IMR-90 (cell line): ENCODE measurements around the gene TMEM52B. TPM values are rescaled to one million over a fixed set of nuclear protein-coding genes. Genes with fewer than 3 reads are reported as not detected.

ENCODE experiments used
- ATAC-seq: fragments of 200-7000 bp; cut with Tn5 transposase; 2 replicates; pipeline ENCODE4 v1.9.1; 2020; ENCODE audit warnings: low read depth, mild to moderate bottlenecking, moderate library complexity
- BruUV-seq: library from RNA; stranded (reverse); fragments of 400-500 nt; replicated peaks from 2 replicates; lab custom pipeline; 2021; lab: Mats Ljungman, UMichigan
- CTCF ChIA-PET: fragments of 300-600 bp; formaldehyde crosslinking; extraction: SDS; loops from one replicate; lab custom pipeline; 2021; ENCODE audit warnings: antibody characterized with exemption; lab: Yijun Ruan, JAX
- POLR2A ChIA-PET: fragments of 300-600 bp; sonication (Branson Sonifier 250); formaldehyde crosslinking; loops from one replicate; lab custom pipeline; 2022; ENCODE audit warnings: antibody characterized with exemption; ENCODE audit not compliant: unreplicated experiment; lab: Charles Lee
- DNase-seq: peaks from one replicate; pipeline ENCODE4 v3.0.0; 2013
- H2AFZ ChIP-seq: replicated peaks from 2 replicates; pipeline ENCODE3; 2013; ENCODE audit warnings: low read length, mild to moderate bottlenecking; ENCODE audit not compliant: poor library complexity
- H2AK5ac ChIP-seq: 2 replicates; pipeline ENCODE4 v1.6.1; 2013; ENCODE audit warnings: low read depth, low read length, inconsistent platforms
- H2AK9ac ChIP-seq: replicated peaks from 2 replicates; pipeline ENCODE3; 2013; ENCODE audit warnings: mild to moderate bottlenecking, low read depth, low read length, moderate library complexity; ENCODE audit not compliant: poor library complexity
- H2BK120ac ChIP-seq: 2 replicates; pipeline ENCODE4 v1.6.1; 2013; ENCODE audit warnings: low read depth, low read length, inconsistent platforms
- H2BK15ac ChIP-seq: 3 replicates; pipeline ENCODE4 v1.6.1; 2013; ENCODE audit warnings: low read depth, low read length, inconsistent platforms
- H2BK20ac ChIP-seq: 2 replicates; pipeline ENCODE4 v1.6.1; 2013; ENCODE audit warnings: low read depth, mild to moderate bottlenecking, inconsistent platforms, low read length, moderate library complexity
- H2BK5ac ChIP-seq: 2 replicates; pipeline ENCODE4 v1.6.1; 2013; ENCODE audit warnings: mild to moderate bottlenecking, low read depth, low read length, inconsistent platforms; ENCODE audit not compliant: poor library complexity, severe bottlenecking
- H3K14ac ChIP-seq: replicated peaks from 2 replicates; pipeline ENCODE4 v1.6.1; 2013; ENCODE audit warnings: low read depth, low read length, inconsistent platforms
- H3K18ac ChIP-seq: 2 replicates; pipeline ENCODE4 v1.6.1; 2013; ENCODE audit warnings: low read depth, low read length, control low read depth
- H3K23ac ChIP-seq: 2 replicates; pipeline ENCODE4 v1.6.1; 2013; ENCODE audit warnings: low read depth, low read length, inconsistent platforms
- H3K27ac ChIP-seq: 2 replicates; pipeline ENCODE4 v1.5.1; 2013; ENCODE audit warnings: mild to moderate bottlenecking, control low read depth, low read length; ENCODE audit not compliant: insufficient read depth
- H3K27me3 ChIP-seq: 2 replicates; pipeline ENCODE4 v1.6.1; 2013; ENCODE audit warnings: low read length; ENCODE audit not compliant: control insufficient read depth, insufficient read depth
- H3K36me3 ChIP-seq: 2 replicates; pipeline ENCODE4 v1.6.1; 2013; ENCODE audit warnings: low read length, mixed read lengths; ENCODE audit not compliant: control insufficient read depth, insufficient read depth
- H3K4ac ChIP-seq: 2 replicates; pipeline ENCODE4 v1.6.1; 2013; ENCODE audit warnings: low read depth, low read length, inconsistent platforms
- H3K4me1 ChIP-seq: 2 replicates; pipeline ENCODE4 v1.6.1; 2013; ENCODE audit warnings: low read length, mixed read lengths; ENCODE audit not compliant: control insufficient read depth, insufficient read depth
- H3K4me2 ChIP-seq: 2 replicates; pipeline ENCODE4 v1.6.1; 2013; ENCODE audit warnings: low read depth, mild to moderate bottlenecking, control low read depth, low read length, moderate library complexity
- H3K4me3 ChIP-seq: 2 replicates; pipeline ENCODE4 v1.5.1; 2013; ENCODE audit warnings: low read depth, mild to moderate bottlenecking, control low read depth, low read length, moderate library complexity; ENCODE audit not compliant: insufficient read depth
- H3K56ac ChIP-seq: 2 replicates; pipeline ENCODE4 v1.6.1; 2013; ENCODE audit warnings: low read length, inconsistent platforms; ENCODE audit not compliant: insufficient read depth; ENCODE audit errors: extremely low read depth
- H3K79me1 ChIP-seq, 2 experiments: 2 replicates each; pipeline ENCODE4 v1.6.1; 2013; ENCODE audit warnings: low read length in 2 of 2, inconsistent platforms in 1 of 2, low read depth in 1 of 2
- H3K9ac ChIP-seq: 2 replicates; pipeline ENCODE4 v1.6.1; 2013; ENCODE audit warnings: low read depth, low read length, control low read depth
- H3K9me1 ChIP-seq: 2 replicates; pipeline ENCODE4 v1.6.1; 2013; ENCODE audit warnings: low read length, inconsistent platforms; ENCODE audit not compliant: insufficient read depth
- H3K9me3 ChIP-seq: 2 replicates; pipeline ENCODE4 v1.6.1; 2013; ENCODE audit warnings: low read length; ENCODE audit not compliant: control insufficient read depth, insufficient read depth
- H4K20me1 ChIP-seq: 2 replicates; pipeline ENCODE4 v1.6.1; 2013; ENCODE audit warnings: low read length, inconsistent platforms; ENCODE audit not compliant: insufficient read depth
- H4K5ac ChIP-seq: 2 replicates; pipeline ENCODE4 v1.6.1; 2013; ENCODE audit warnings: mild to moderate bottlenecking, low read depth, low read length, control low read depth
- H4K8ac ChIP-seq, 2 experiments: 2 replicates each; pipeline ENCODE4 v1.6.1; 2013; ENCODE audit warnings: low read depth in 2 of 2, low read length in 2 of 2, control low read depth in 1 of 2, inconsistent platforms in 1 of 2
- H4K91ac ChIP-seq: 2 replicates; pipeline ENCODE4 v1.6.1; 2013; ENCODE audit warnings: low read depth, low read length, inconsistent platforms; ENCODE audit not compliant: insufficient read depth
- BHLHE40 ChIP-seq: fragments of 150-350 bp; IDR thresholded peaks from 2 replicates; pipeline ENCODE4 v1.6.1; 2016; ENCODE audit warnings: mild to moderate bottlenecking, low read depth, low read length
- CEBPB ChIP-seq: IDR thresholded peaks from 2 replicates; pipeline ENCODE4 v1.6.1; 2012; ENCODE audit warnings: low read depth, low read length, improper control_type of control experiment
- CHD1 ChIP-seq: IDR thresholded peaks from 2 replicates; pipeline ENCODE4 v1.6.1; 2012; ENCODE audit warnings: low read depth, low read length, improper control_type of control experiment
- FOS ChIP-seq: fragments of 150-350 bp; IDR thresholded peaks from 2 replicates; pipeline ENCODE4 v1.6.1; 2016; ENCODE audit warnings: low read depth, low read length
- MAFK ChIP-seq: IDR thresholded peaks from 2 replicates; pipeline ENCODE4 v1.6.1; 2012; ENCODE audit warnings: low read depth, low read length, improper control_type of control experiment
- MAZ ChIP-seq: IDR thresholded peaks from 2 replicates; pipeline ENCODE4 v1.6.1; 2012; ENCODE audit warnings: low read depth, mild to moderate bottlenecking, low read length, improper control_type of control experiment, moderate library complexity, borderline replicate concordance
- MXI1 ChIP-seq: IDR thresholded peaks from 2 replicates; pipeline ENCODE4 v1.6.1; 2012; ENCODE audit warnings: low read depth, mild to moderate bottlenecking, low read length, moderate library complexity, borderline replicate concordance
- NFE2L2 ChIP-seq: fragments of 150-350 bp; IDR thresholded peaks from 2 replicates; pipeline ENCODE4 v1.6.1; 2016; ENCODE audit warnings: low read depth, mild to moderate bottlenecking, low read length
- POLR2A ChIP-seq: IDR thresholded peaks from 2 replicates; pipeline ENCODE4 v1.6.1; 2012; ENCODE audit warnings: mild to moderate bottlenecking, low read depth, low read length
- RAD21 ChIP-seq: IDR thresholded peaks from 2 replicates; pipeline ENCODE4 v1.6.1; 2012; ENCODE audit warnings: low read length, improper control_type of control experiment
- RCOR1 ChIP-seq: IDR thresholded peaks from 2 replicates; pipeline ENCODE4 v1.6.1; 2012; ENCODE audit warnings: mild to moderate bottlenecking, low read length, improper control_type of control experiment; ENCODE audit not compliant: insufficient replicate concordance
- RFX5 ChIP-seq: IDR thresholded peaks from 2 replicates; pipeline ENCODE4 v1.8.0; 2012; ENCODE audit warnings: low read depth, mild to moderate bottlenecking, low read length, moderate library complexity
- SMC3 ChIP-seq: fragments of 150-350 bp; IDR thresholded peaks from 2 replicates; pipeline ENCODE4 v1.6.1; 2016; ENCODE audit warnings: low read depth, mild to moderate bottlenecking, antibody characterized with exemption, low read length, moderate library complexity
- WGBS, 2 experiments: methylation state at CpG; one replicate each; pipeline versions ENCODE4 v1.1.5 to v1.1.7; 2013; ENCODE audit warnings: missing lambda C conversion rate in 2 of 2; ENCODE audit not compliant: insufficient read length in 1 of 2; ENCODE audit errors: extremely low coverage in 2 of 2; 5-methylcytosine and 5-hydroxymethylcytosine counted together
- dilution Hi-C: fragments of 300-500 bp; cut with HindIII; formaldehyde crosslinking; loops from one replicate; pipeline ENCODE4 v1.14.3; 2018; ENCODE audit warnings: low sequenced_read_pairs; ENCODE audit not compliant: unreplicated experiment
- in situ Hi-C: fragments of 300-500 bp; cut with MboI; formaldehyde crosslinking; loops from 3 replicates; pipeline ENCODE4 v1.14.3; 2019; ENCODE audit warnings: low sequenced_read_pairs, inconsistent platforms, mixed read lengths
- intact Hi-C: fragments of 100-400 bp; cut with micrococcal nuclease; formaldehyde crosslinking; loops from 2 replicates; pipeline ENCODE4 v1.10.0; 2022
- polyA plus RNA-seq, 3 experiments: library from polyadenylated mRNA; depleted of rRNA; stranded (reverse); fragments of >200 nt; gene quantifications; 2 replicates each; pipeline ENCODE4 v1.2.3, GENCODE V29; 2012; ENCODE audit warnings: low replicate concordance in 1 of 3
- total RNA-seq: library from RNA; depleted of rRNA; stranded (reverse); fragments of >200 nt; gene quantifications from 2 replicates; pipeline ENCODE4 v1.2.3, GENCODE V29; 2012
- TF ChIP-seq, protein P1 (sequence below): fragments of 150-350 bp; IDR thresholded peaks from 2 replicates; pipeline ENCODE4 v1.6.1; 2016; ENCODE audit warnings: low read depth, mild to moderate bottlenecking, low read length, moderate library complexity, borderline replicate concordance
- TF ChIP-seq, protein P2 (sequence below): conservative IDR thresholded peaks from 2 replicates; pipeline ENCODE4 v1.5.1; 2012; ENCODE audit warnings: mild to moderate bottlenecking, low read depth, low read length, improper control_type of control experiment
- TF ChIP-seq, protein P3 (sequence below): fragments of 150-350 bp; IDR thresholded peaks from 2 replicates; pipeline ENCODE4 v1.6.1; 2017; ENCODE audit warnings: mild to moderate bottlenecking, antibody characterized with exemption, low read length, low read depth

The TMEM52B gene
- total and polyA plus RNA-seq, 2 of the 4 experiments (the other 2 are of a cell fraction), result 2.0 to 3.6 TPM

DNA sequence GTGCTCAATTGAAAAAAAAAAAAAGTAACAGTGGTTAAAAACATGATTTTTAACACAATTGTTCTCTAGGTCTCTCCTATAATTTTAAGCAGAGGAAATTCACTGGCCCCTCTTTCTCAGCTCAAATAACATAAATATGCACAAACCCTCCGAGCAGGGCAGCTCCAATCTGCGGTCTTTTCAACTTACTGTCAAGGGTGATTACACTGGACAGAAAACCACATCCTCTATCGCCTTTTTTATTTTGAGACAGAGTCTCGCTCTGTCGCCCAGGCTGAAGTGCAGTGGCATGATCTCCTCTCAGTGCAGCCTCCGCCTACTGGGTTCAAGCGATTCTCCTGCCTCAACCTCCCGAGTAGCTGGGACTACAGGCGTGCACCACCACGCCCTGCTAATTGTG, 17.4 kb downstream of the TMEM52B start:
- peaks cover 3% of the 10 kb centered on the region for H3K9me1 ChIP-seq
- H4K8ac ChIP-seq, result no peak overlapping the region
- no peaks in the 10 kb centered on the region for H3K27me3 ChIP-seq
- H2BK5ac ChIP-seq, result no peak overlapping the region
- CTCF ChIA-PET, result interaction anchor here (0.7 kb wide), 1 partner anchor 71 kb away, joined by 3 read pairs; no protein-coding TSS in a partner anchor
- no peaks in the 10 kb centered on the region for H3K36me3 ChIP-seq
- no peak overlapping the region for H2AK5ac ChIP-seq
- H3K9ac ChIP-seq, result no peak overlapping the region
- no peak for DNase-seq
- intact Hi-C loops, result no loop called here
- no peak overlapping the region for H4K5ac ChIP-seq
- in situ Hi-C loops, result no loop called here
- no peaks in the 10 kb centered on the region for H4K20me1 ChIP-seq
- no peak overlapping the region for H3K27ac ChIP-seq
- H3K23ac ChIP-seq, result no peak overlapping the region
- H3K4ac ChIP-seq, result no peak overlapping the region
- WGBS, 2 experiments, result 90% methylated on average over 2 of the region's 10 CpGs; no CpG with 5 or more reads in 1 of the 2 experiments
- H3K14ac ChIP-seq, result no peak overlapping the region
- POLR2A ChIA-PET, result no interaction called here
- TF ChIP-seq RAD21 (no peak), MAFK (no peak), NFE2L2 (no peak), FOS (no peak), SMC3 (no peak), BHLHE40 (no peak), CEBPB (no peak), MAZ (no peak), CHD1 (no peak), RCOR1 (no peak), MXI1 (no peak), RFX5 (no peak), POLR2A (no peak)
- TF ChIP-seq, protein P1, sequence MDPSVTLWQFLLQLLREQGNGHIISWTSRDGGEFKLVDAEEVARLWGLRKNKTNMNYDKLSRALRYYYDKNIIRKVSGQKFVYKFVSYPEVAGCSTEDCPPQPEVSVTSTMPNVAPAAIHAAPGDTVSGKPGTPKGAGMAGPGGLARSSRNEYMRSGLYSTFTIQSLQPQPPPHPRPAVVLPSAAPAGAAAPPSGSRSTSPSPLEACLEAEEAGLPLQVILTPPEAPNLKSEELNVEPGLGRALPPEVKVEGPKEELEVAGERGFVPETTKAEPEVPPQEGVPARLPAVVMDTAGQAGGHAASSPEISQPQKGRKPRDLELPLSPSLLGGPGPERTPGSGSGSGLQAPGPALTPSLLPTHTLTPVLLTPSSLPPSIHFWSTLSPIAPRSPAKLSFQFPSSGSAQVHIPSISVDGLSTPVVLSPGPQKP, result no peak
- TF ChIP-seq, protein P2, sequence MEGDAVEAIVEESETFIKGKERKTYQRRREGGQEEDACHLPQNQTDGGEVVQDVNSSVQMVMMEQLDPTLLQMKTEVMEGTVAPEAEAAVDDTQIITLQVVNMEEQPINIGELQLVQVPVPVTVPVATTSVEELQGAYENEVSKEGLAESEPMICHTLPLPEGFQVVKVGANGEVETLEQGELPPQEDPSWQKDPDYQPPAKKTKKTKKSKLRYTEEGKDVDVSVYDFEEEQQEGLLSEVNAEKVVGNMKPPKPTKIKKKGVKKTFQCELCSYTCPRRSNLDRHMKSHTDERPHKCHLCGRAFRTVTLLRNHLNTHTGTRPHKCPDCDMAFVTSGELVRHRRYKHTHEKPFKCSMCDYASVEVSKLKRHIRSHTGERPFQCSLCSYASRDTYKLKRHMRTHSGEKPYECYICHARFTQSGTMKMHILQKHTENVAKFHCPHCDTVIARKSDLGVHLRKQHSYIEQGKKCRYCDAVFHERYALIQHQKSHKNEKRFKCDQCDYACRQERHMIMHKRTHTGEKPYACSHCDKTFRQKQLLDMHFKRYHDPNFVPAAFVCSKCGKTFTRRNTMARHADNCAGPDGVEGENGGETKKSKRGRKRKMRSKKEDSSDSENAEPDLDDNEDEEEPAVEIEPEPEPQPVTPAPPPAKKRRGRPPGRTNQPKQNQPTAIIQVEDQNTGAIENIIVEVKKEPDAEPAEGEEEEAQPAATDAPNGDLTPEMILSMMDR, result no peak
- TF ChIP-seq, protein P3, sequence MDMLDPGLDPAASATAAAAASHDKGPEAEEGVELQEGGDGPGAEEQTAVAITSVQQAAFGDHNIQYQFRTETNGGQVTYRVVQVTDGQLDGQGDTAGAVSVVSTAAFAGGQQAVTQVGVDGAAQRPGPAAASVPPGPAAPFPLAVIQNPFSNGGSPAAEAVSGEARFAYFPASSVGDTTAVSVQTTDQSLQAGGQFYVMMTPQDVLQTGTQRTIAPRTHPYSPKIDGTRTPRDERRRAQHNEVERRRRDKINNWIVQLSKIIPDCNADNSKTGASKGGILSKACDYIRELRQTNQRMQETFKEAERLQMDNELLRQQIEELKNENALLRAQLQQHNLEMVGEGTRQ, result no peak
- ATAC-seq, result no peak
- H2BK20ac ChIP-seq, result no peak overlapping the region
- peaks cover 4% of the 10 kb centered on the region for H3K4me1 ChIP-seq
- no peak overlapping the region for H2BK120ac ChIP-seq
- dilution Hi-C loops, result no loop called here
- no peak overlapping the region for H2AFZ ChIP-seq
- H3K18ac ChIP-seq, result no peak overlapping the region
- H3K4me3 ChIP-seq, result no peak overlapping the region
- BruUV-seq, result no TSS peak
- H4K91ac ChIP-seq, result no peak overlapping the region
- H3K79me1 ChIP-seq, result no peaks in the 10 kb centered on the region
- H2BK15ac ChIP-seq, result no peak overlapping the region
- H2AK9ac ChIP-seq, result no peak overlapping the region
- no peaks in the 10 kb centered on the region for H3K9me3 ChIP-seq
- no peak overlapping the region for H3K56ac ChIP-seq
- H3K4me2 ChIP-seq, result no peak overlapping the region
